ENCODE measurements around the gene GOLGA8H. TPM values are rescaled to one million over a fixed set of nuclear protein-coding genes. Genes with fewer than 3 reads are reported as not detected.
"Not testable (repeated sequence)": the region's sequence is repeated elsewhere in the genome, so short reads cannot be mapped to it uniquely, and the experiment has no call there.

Gene GOLGA8H
- polyA plus RNA-seq, 1 donor from 2014 or later: 0.14 TPM

DNA sequence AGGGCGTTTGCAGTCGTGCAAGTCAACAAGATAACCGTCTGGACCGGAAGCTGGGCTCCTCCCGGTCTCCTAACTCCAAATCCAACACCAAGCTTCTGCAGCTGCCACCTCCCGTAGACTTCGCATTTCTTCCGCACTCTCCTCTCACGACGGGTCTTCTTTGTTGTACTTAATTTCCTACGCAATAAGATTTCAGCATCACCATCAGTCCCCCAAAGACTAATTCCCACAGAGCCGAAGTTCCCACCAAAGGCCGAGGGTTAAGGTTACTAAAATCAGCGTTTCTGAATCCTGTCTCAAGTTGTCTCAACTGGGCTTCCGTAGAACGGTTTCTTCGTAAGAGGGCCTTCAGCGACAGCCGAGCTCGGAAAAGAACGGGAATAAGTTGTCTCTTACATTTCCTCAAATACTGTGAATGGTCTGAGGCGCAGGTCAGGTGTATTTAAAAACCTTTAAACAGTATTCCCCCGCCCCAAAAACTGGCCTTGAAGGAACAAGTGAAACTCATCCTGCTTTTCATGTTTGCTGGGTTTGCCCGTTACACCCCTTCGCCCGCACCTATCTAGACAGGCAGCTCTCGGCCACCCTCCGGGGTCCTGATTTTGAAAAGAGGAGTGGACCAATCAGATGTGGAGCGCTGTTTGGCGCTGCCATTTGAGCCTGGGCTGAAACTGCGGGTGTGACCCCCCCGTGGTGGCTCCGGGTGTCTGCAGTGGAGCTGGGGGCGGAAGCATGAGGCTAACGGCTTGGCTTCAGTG, 21.8 kb downstream of the GOLGA8H start, which contains the start of gene ARHGAP11B:
TSS of gene ARHGAP11B (plus strand) at position 693 of the 758 bp plus-strand sequence.
- Histone ChIP-seq H2AFZ (ENCODE audit: low read depth, low read length) (peak within 1 kb of the TSS; percentile 51), H3K9ac (ENCODE audit: low read length) (peak within 1 kb of the TSS; percentile 70), H3K27ac (ENCODE audit: low read length) (peak within 1 kb of the TSS; percentile 82), H3K4me3 (ENCODE audit: low read length) (peak within 1 kb of the TSS; percentile 65)
- TF ChIP-seq EP300 (conservative IDR thresholded peaks at IDR 0.05; ENCODE audit: poor library complexity, severe bottlenecking) (peak; percentile 24), MXI1 (conservative IDR thresholded peaks at IDR 0.05; ENCODE audit: poor library complexity, severe bottlenecking) (peak; percentile 97), POLR2AphosphoS5 (IDR thresholded peaks at IDR 0.05) (peak; percentile 20), SMC3 (conservative IDR thresholded peaks at IDR 0.05; ENCODE audit: poor library complexity) (peak; percentile 15)
- not testable (repeated sequence) for H3K9me3 ChIP-seq (ENCODE audit: low read length); H3K36me3 ChIP-seq (ENCODE audit: insufficient read depth, low read length); H3K4me2 ChIP-seq (ENCODE audit: low read length); H4K20me1 ChIP-seq (ENCODE audit: insufficient read depth); H3K79me2 ChIP-seq (replicated peaks; ENCODE audit: insufficient read depth, low read length); H3K27me3 ChIP-seq (ENCODE audit: insufficient read depth, low read depth, low read length); H3F3A ChIP-seq (ENCODE audit: insufficient read depth, low read length, poor library complexity, severe bottlenecking); H3K9me2 ChIP-seq (ENCODE audit: insufficient read depth, low read length)

DNA sequence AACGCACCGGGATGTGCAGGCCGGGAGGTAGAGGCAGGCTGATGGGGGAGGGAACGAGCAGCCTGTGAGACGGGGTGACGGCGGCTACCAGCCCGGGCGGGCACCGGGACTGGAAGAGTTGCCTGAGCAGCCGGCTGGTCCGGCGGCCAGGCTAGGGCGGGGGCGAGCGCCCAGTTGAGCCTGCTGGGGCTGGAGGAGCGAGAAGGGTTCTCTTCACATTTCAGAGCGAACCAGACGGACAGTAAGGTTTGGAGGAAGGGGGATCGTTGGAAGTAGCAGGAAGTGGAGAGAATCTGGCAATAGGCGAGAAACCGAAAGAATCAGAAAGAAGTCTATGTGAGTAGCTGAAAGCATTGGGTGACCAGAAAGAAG, 22.4 kb downstream of the GOLGA8H start:
- peak overlapping the region; percentile 70 for H3K9ac ChIP-seq (ENCODE audit: low read length)
- H3K9me2 ChIP-seq (ENCODE audit: insufficient read depth, low read length); H3K27me3 ChIP-seq (ENCODE audit: insufficient read depth, low read depth, low read length); H2AFZ ChIP-seq (ENCODE audit: low read depth, low read length); H3K27ac ChIP-seq (ENCODE audit: low read length); H3K9me3 ChIP-seq (ENCODE audit: low read length); H3K79me2 ChIP-seq (replicated peaks; ENCODE audit: insufficient read depth, low read length); H3K36me3 ChIP-seq (ENCODE audit: insufficient read depth, low read length); H3F3A ChIP-seq (ENCODE audit: insufficient read depth, low read length, poor library complexity, severe bottlenecking); H3K4me2 ChIP-seq (ENCODE audit: low read length); H4K20me1 ChIP-seq (ENCODE audit: insufficient read depth): not testable (repeated sequence)
- H3K4me3 ChIP-seq (ENCODE audit: low read length): peak overlapping the region; percentile 65
- peak; percentile 25 for TF ChIP-seq MXI1 (conservative IDR thresholded peaks at IDR 0.05; ENCODE audit: poor library complexity, severe bottlenecking)

DNA sequence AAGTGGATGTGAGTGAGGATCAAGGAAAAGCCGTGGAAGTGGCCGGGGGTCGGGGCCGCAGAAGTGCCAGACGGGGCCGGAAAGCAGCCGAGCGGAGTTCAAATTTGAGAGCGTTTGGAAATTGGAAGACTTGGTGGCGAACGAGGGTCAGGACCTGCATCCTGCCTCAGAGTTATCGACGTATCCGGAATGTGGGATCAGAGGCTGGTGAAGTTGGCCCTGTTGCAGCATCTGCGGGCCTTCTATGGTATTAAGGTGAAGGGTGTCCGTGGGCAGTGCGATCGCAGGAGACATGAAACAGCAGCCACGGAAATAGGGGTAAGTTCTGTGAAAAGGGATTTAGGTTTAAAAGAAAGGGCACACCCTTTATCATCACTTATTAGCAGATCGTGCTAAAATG, 22.8 kb downstream of the GOLGA8H start:
- H3K9me2 ChIP-seq (ENCODE audit: insufficient read depth, low read length); H3K36me3 ChIP-seq (ENCODE audit: insufficient read depth, low read length); H3K27ac ChIP-seq (ENCODE audit: low read length); H3K27me3 ChIP-seq (ENCODE audit: insufficient read depth, low read depth, low read length); H3K79me2 ChIP-seq (replicated peaks; ENCODE audit: insufficient read depth, low read length); H3F3A ChIP-seq (ENCODE audit: insufficient read depth, low read length, poor library complexity, severe bottlenecking); H2AFZ ChIP-seq (ENCODE audit: low read depth, low read length); H4K20me1 ChIP-seq (ENCODE audit: insufficient read depth); H3K9me3 ChIP-seq (ENCODE audit: low read length); H3K4me2 ChIP-seq (ENCODE audit: low read length); H3K9ac ChIP-seq (ENCODE audit: low read length): not testable (repeated sequence)
- H3K4me3 ChIP-seq (ENCODE audit: low read length): peak overlapping the region; percentile 65

DNA sequence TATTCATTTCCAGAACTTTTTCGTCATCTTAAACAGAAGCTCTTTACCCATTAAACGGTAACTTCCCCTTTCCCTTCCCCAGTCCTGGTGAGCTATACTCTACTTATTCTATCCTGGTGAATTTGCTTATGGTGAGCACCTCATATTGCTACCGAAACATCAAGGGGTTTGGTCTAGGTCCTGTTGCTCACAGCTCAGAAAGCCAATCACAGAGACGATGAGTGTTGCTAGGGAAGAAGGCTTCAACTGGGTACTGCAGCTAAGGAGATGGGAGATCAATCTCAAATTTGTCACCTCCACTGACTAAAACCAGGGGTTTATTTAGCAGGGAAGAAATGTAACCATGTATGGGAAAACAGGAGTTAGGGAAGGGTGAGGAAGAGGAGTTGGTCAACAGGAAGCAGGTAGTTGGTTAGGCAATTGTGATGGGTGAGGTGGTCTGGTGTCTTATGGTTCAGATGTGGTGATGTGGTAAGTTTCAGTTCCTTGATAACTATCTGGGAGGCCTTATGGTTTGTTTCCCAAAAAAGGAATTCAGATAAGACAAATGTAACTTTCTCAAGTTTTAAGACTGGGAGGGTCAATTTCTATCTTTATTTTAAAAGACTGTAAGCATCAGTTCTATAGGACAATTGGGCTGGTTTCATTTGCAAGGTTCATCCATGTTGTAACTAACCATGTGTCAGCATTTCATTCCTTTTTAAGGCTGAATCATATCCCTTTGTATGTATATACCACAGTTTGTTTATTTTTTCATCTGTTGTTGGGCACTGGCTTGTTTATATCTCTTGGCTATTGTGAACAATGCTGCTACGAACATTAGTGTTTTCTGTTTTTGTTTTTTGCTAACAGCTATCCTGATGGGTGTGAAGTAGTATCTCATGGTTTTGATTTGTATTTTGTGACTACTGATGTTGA, 46.4 kb downstream of the GOLGA8H start:
- Histone ChIP-seq H3K27me3 (ENCODE audit: insufficient read depth, low read depth, low read length) (no peaks in the 10 kb centered on the region), H3K27ac (ENCODE audit: low read length) (no peak overlapping the region), H3K9me2 (ENCODE audit: insufficient read depth, low read length) (no peaks in the 10 kb centered on the region), H3K4me2 (ENCODE audit: low read length) (no peak overlapping the region), H4K20me1 (ENCODE audit: insufficient read depth) (no peaks in the 10 kb centered on the region), H3K4me3 (ENCODE audit: low read length) (no peak overlapping the region), H3K9me3 (ENCODE audit: low read length) (no peaks in the 10 kb centered on the region), H3K9ac (ENCODE audit: low read length) (no peak overlapping the region), H2AFZ (ENCODE audit: low read depth, low read length) (no peak overlapping the region), H3K36me3 (ENCODE audit: insufficient read depth, low read length) (no peaks in the 10 kb centered on the region), H3F3A (ENCODE audit: insufficient read depth, low read length, poor library complexity, severe bottlenecking) (no peaks in the 10 kb centered on the region), H3K79me2 (replicated peaks; ENCODE audit: insufficient read depth, low read length) (no peaks in the 10 kb centered on the region)
- no peak for TF ChIP-seq SMC3 (conservative IDR thresholded peaks at IDR 0.05; ENCODE audit: poor library complexity)
- TF ChIP-seq, protein P1, sequence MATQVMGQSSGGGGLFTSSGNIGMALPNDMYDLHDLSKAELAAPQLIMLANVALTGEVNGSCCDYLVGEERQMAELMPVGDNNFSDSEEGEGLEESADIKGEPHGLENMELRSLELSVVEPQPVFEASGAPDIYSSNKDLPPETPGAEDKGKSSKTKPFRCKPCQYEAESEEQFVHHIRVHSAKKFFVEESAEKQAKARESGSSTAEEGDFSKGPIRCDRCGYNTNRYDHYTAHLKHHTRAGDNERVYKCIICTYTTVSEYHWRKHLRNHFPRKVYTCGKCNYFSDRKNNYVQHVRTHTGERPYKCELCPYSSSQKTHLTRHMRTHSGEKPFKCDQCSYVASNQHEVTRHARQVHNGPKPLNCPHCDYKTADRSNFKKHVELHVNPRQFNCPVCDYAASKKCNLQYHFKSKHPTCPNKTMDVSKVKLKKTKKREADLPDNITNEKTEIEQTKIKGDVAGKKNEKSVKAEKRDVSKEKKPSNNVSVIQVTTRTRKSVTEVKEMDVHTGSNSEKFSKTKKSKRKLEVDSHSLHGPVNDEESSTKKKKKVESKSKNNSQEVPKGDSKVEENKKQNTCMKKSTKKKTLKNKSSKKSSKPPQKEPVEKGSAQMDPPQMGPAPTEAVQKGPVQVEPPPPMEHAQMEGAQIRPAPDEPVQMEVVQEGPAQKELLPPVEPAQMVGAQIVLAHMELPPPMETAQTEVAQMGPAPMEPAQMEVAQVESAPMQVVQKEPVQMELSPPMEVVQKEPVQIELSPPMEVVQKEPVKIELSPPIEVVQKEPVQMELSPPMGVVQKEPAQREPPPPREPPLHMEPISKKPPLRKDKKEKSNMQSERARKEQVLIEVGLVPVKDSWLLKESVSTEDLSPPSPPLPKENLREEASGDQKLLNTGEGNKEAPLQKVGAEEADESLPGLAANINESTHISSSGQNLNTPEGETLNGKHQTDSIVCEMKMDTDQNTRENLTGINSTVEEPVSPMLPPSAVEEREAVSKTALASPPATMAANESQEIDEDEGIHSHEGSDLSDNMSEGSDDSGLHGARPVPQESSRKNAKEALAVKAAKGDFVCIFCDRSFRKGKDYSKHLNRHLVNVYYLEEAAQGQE (IDR thresholded peaks at IDR 0.05; ENCODE audit: borderline replicate concordance): no peak
- TF ChIP-seq MXI1 (conservative IDR thresholded peaks at IDR 0.05; ENCODE audit: poor library complexity, severe bottlenecking): no peak
- TF ChIP-seq EP300 (conservative IDR thresholded peaks at IDR 0.05; ENCODE audit: poor library complexity, severe bottlenecking): no peak

Measured in neural cell (in vitro differentiated cells).